Subcutaneous abdominal adipose tissue (tissue), 5 donors: Measurements from ENCODE around the gene TMX1.

ENCODE experiments used
- H3K27ac ChIP-seq: one replicate; pipeline ENCODE4 v1.7.0; 2013; ENCODE audit warnings: low read depth, mild to moderate bottlenecking, inconsistent platforms, low read length, moderate library complexity
- H3K27me3 ChIP-seq, 5 donors: one replicate each; pipeline ENCODE4 v1.7.0; 2013; ENCODE audit warnings: low read length in 5 of 5, inconsistent platforms in 1 of 5; ENCODE audit not compliant: control insufficient read depth in 5 of 5, insufficient read depth in 4 of 5
- H3K36me3 ChIP-seq, 5 donors: one replicate each; pipeline ENCODE4 v1.7.0; 2013; ENCODE audit warnings: low read length in 5 of 5; ENCODE audit not compliant: control insufficient read depth in 5 of 5, insufficient read depth in 5 of 5
- H3K4me1 ChIP-seq, 5 donors: one replicate each; pipeline ENCODE4 v1.7.0; 2013; ENCODE audit warnings: low read length in 5 of 5, mild to moderate bottlenecking in 3 of 5, moderate library complexity in 1 of 5; ENCODE audit not compliant: control insufficient read depth in 5 of 5, insufficient read depth in 5 of 5
- H3K4me3 ChIP-seq, 5 donors: one replicate each; pipeline ENCODE4 v1.7.0; 2013; ENCODE audit warnings: low read length in 5 of 5, low read depth in 1 of 5
- H3K9ac ChIP-seq, 5 donors: one replicate each; pipeline ENCODE4 v1.7.0; 2013; ENCODE audit warnings: low read length in 5 of 5, mild to moderate bottlenecking in 4 of 5, moderate library complexity in 3 of 5
- H3K9me3 ChIP-seq, 5 donors: one replicate each; pipeline ENCODE4 v1.7.0; 2013; ENCODE audit warnings: low read length in 5 of 5; ENCODE audit not compliant: control insufficient read depth in 5 of 5
- donor health status: healthy.
- donor health status: healthy.
- donor health status: healthy.
- donor health status: healthy.
- donor health status: healthy.

The TMX1 gene

GRCh38 chr14:51260225-51260624 is 20.2 kb downstream of the TMX1 start:
- Histone ChIP-seq H3K9ac (no peak overlapping the region), H3K4me3 (no peak overlapping the region), H3K4me1 (no peaks in the 10 kb centered on the region), H3K27me3 (no peaks in the 10 kb centered on the region), H3K9me3 (peaks cover 0 to 5% (median 4%) of the 10 kb centered on the region in 5 donors), H3K27ac (no peak overlapping the region), H3K36me3 (peaks cover 5 to 20% (median 6%) of the 10 kb centered on the region in 5 donors)

- Histone ChIP-seq H3K36me3 (peaks cover 2 to 12% (median 5%) of the 10 kb centered on the region in 5 donors), H3K4me3 (no peak overlapping the region), H3K4me1 (no peaks in the 10 kb centered on the region), H3K9me3 (peaks cover 0 to 5% (median 4%) of the 10 kb centered on the region in 5 donors), H3K27me3 (no peaks in the 10 kb centered on the region), H3K27ac (no peak overlapping the region), H3K9ac (no peak overlapping the region)
Measured at GRCh38 chr14:51261151-51261550, 21.1 kb downstream of the TMX1 start.

GRCh38 chr14:51262868-51263267 is 22.8 kb downstream of the TMX1 start:
- Histone ChIP-seq H3K9ac (peak overlapping the region in 1 of 5 donors; percentile 1), H3K36me3 (peaks cover 0 to 6% (median 5%) of the 10 kb centered on the region in 5 donors), H3K4me1 (no peaks in the 10 kb centered on the region), H3K9me3 (peaks cover 0 to 5% (median 4%) of the 10 kb centered on the region in 5 donors), H3K27ac (no peak overlapping the region), H3K4me3 (no peak overlapping the region), H3K27me3 (no peaks in the 10 kb centered on the region)

GRCh38 chr14:51269634-51270033 is 29.6 kb downstream of the TMX1 start:
- Histone ChIP-seq H3K4me1 (no peaks in the 10 kb centered on the region), H3K36me3 (no peaks in the 10 kb centered on the region), H3K9ac (no peak overlapping the region), H3K4me3 (no peak overlapping the region), H3K9me3 (no peaks in the 10 kb centered on the region), H3K27ac (no peak overlapping the region), H3K27me3 (no peaks in the 10 kb centered on the region)

GRCh38 chr14:51276605-51277004 is 36.6 kb downstream of the TMX1 start:
- H3K27me3 ChIP-seq: no peaks in the 10 kb centered on the region
- no peaks in the 10 kb centered on the region for H3K36me3 ChIP-seq
- H3K4me3 ChIP-seq: no peak overlapping the region
- H3K27ac ChIP-seq: no peak overlapping the region
- H3K9ac ChIP-seq: no peak overlapping the region
- H3K9me3 ChIP-seq: no peaks in the 10 kb centered on the region
- peaks cover 0 to 14% (median 9%) of the 10 kb centered on the region in 5 donors for H3K4me1 ChIP-seq

GRCh38 chr14:51277753-51278415 is 37.8 kb downstream of the TMX1 start:
- no peaks in the 10 kb centered on the region for H3K9me3 ChIP-seq
- H3K4me3 ChIP-seq: no peak overlapping the region
- H3K36me3 ChIP-seq: no peaks in the 10 kb centered on the region
- H3K27me3 ChIP-seq: no peaks in the 10 kb centered on the region
- H3K4me1 ChIP-seq: peaks cover 0 to 14% (median 9%) of the 10 kb centered on the region in 5 donors
- no peak overlapping the region for H3K27ac ChIP-seq
- no peak overlapping the region for H3K9ac ChIP-seq

GRCh38 chr14:51282517-51282916 is 42.5 kb downstream of the TMX1 start:
- Histone ChIP-seq H3K9ac (no peak overlapping the region), H3K36me3 (no peaks in the 10 kb centered on the region), H3K27me3 (no peaks in the 10 kb centered on the region), H3K4me3 (no peak overlapping the region), H3K9me3 (no peaks in the 10 kb centered on the region), H3K27ac (no peak overlapping the region), H3K4me1 (peaks cover 0 to 9% (median 8%) of the 10 kb centered on the region in 5 donors)

GRCh38 chr14:51283402-51284085 is 43.5 kb downstream of the TMX1 start:
- H3K36me3 ChIP-seq: no peaks in the 10 kb centered on the region
- H3K4me1 ChIP-seq: no peaks in the 10 kb centered on the region
- H3K9me3 ChIP-seq: no peaks in the 10 kb centered on the region
- no peak overlapping the region for H3K4me3 ChIP-seq
- H3K9ac ChIP-seq: no peak overlapping the region
- H3K27me3 ChIP-seq: no peaks in the 10 kb centered on the region
- H3K27ac ChIP-seq: no peak overlapping the region

GRCh38 chr14:51284241-51284640 is 44.2 kb downstream of the TMX1 start:
- Histone ChIP-seq H3K4me1 (no peaks in the 10 kb centered on the region), H3K27ac (no peak overlapping the region), H3K36me3 (no peaks in the 10 kb centered on the region), H3K4me3 (no peak overlapping the region), H3K9ac (no peak overlapping the region), H3K9me3 (no peaks in the 10 kb centered on the region), H3K27me3 (no peaks in the 10 kb centered on the region)

GRCh38 chr14:51285120-51285519 is 45.1 kb downstream of the TMX1 start:
- Histone ChIP-seq H3K9ac (no peak overlapping the region), H3K4me3 (no peak overlapping the region), H3K9me3 (no peaks in the 10 kb centered on the region), H3K27ac (no peak overlapping the region), H3K27me3 (no peaks in the 10 kb centered on the region), H3K4me1 (no peaks in the 10 kb centered on the region), H3K36me3 (no peaks in the 10 kb centered on the region)
